Activated gamma-delta T cell treated with Interleukin-2 at 50 U/mL for 16 hours (primary cell): ENCODE data around the gene TOPBP1.

Experiments
- DNase-seq: peaks from one replicate; pipeline ENCODE4 v3.0.0-alpha.2; 2020

Gene TOPBP1

DNA sequence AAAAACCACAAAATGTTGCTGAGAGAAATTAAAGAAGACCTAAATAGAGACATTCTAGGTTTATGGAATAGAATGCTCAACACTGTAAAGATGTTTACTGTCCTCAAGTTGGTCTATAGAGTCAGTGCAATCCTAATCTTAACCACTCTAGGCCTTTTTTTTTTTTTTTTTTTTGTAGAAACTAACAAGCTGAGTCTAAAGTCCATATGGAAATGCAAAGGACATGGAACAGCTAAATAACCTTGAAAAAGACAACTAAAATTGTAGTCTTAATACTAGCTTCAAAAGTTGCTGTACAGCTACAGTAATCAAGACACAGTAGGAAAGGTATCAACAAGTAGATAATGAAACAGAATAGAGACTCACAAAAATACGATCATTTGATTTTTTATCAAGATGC lies 55.4 kb downstream of the TOPBP1 start:
- DNase-seq: no peak

DNA sequence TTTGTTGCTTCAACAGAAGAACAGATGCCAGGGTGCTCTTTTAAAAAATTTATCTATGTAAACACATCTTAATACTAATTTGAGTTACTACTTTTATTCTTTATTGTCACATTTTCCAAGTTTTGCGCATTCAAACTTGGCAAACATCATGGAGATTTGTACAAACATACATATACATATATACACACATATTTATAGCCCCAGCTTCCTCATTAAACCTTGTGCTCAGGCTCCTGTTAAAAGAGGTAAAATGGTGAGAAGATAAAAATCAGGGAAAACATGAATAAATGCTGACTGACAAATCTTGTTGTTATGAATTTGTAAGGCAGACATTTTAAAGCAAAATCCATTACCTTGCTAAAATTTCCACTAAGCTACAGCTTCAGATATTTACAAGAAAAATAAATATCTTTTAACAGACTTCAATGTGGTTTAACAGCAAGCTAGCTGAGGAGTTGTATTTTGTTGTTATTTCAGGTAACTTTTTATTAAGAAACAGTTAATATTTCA lies 61.1 kb downstream of the TOPBP1 start:
- no peak for DNase-seq

DNA sequence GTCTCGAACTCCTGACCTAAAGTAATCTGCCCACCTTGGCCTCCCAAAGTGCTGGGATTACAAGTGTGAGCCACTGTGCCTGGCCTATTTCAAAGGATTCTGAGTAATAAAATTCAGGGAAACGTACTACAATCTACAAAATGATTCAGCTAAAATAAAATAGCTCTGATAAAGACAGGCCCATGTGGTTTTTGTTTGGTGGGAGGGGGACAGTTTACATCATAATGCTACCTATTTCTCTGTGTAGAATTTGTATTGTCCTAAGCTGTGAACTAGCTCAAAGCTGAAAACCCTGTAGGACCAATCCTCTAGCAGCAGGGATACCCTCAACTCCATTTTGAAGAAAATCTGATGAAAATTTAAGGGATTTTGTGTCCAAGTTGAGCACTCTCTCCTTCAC lies 62.5 kb downstream of the TOPBP1 start:
- no peak for DNase-seq

DNA sequence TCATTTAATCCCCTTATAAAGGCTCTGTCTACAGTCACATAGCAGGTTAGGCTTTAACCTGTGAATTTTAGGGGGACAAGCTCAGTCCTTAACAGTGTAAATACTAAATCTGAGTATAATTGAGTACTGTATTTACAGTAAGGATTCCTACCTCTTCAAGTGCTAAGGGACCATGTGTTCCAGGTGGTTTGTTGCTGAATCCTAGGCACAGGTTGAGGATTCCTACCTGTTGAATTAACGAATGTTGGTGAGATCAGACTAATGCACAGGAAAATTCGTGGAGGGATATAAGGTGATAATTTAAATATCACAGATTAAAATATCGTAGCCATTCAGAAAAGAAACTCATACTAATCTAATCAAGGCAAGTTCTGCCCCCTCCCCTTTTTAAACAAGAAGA lies 63.3 kb downstream of the TOPBP1 start:
- DNase-seq: no peak

DNA sequence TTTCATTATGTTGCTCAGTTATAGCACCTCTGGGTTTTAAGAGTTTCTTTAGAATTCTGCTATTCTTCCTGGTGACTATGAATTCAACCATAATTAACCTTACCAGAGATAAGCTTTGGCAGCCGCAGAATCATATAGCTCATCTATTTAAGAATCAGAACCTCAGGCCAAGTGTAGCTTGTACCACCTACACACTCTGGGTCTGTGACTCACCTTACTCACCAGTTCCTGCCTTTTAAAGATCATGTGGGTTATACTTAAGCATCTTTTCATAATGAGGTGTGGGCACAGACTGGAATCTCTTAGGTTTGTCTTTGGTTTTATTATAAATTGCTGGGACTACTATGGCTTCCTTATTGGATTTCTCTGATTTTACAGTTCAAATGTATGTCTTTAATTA lies 66.4 kb downstream of the TOPBP1 start:
- no peak for DNase-seq

DNA sequence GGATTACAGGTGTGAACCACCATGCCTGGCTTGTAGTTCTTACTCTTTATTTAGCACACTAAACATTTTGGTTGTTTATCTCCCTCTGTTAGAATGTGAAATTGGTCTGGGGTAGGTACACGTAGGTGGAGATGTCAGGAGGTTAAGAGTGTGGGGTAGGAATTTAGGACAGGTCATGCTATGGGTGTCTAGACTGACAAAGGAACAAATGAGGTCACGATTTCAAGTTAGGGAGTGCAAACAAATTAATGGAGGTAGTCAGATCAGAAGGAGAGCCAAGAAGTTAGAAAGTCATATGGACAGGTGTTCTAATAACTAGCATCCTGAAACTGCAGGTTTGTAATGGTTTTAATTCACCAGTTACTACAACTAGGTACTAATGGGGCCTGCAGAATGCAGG lies 68.5 kb downstream of the TOPBP1 start:
- no peak for DNase-seq

DNA sequence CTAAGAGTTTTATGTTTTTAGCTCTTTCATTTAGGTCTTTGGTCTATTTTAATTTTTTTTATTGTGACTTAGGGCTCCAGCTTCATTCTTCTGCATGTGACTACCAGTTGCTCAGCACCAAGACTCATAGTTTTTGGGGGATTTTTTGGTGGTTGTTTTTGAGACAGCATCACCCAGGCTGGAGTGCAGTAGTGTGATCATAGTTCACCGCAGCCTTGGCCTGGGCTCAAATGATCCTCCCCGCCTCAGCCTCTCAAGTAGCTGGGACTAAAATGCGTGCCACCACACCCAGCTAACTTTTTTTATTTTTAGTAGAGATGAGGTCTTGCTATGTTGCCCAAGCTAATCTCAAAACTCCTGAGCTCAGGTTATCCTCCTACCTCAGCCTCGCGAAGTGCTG lies 68.9 kb downstream of the TOPBP1 start:
- DNase-seq: no peak

DNA sequence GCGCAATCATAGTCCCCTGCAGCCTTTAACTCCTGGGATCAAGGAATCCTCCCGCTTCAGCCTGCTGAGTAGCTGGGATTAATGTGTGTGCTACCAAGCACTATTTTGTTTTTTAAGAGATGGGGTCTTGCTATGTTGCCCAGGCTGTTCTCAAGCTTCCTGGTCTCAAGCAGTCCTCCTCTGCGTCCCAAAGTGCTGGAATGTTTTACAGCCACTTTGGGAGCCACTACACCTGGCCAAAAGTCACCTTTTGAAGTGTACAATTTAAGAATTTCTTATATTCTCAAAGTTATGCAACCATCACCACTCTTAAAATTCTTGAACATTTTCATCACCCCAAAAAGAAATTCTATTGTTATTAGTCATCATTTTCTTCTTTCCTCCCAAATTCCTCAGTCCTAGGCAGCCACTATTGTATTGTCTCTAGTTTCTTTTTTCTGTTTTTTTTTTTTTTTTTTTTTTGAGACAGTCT lies 70.4 kb downstream of the TOPBP1 start:
- DNase-seq: no peak

DNA sequence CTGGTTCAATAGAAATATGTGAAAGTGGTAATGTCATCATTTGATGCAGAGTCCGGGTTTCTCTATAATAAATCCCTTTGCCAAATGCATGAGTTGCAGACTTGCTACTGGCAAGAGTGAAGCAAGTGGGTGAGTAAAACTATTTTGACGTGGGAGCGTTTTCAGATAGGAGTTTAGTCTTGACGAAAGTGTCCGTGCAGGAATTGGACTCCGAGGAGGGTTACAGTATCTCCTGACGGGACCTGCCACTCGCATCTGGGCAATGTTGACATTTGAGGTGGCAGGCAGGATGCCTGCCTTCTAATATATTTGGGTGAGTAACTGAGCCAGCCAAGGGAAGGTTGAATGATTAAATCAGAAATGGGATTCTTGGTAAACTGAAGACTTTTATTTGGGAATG lies 72.2 kb downstream of the TOPBP1 start:
- no peak for DNase-seq

DNA sequence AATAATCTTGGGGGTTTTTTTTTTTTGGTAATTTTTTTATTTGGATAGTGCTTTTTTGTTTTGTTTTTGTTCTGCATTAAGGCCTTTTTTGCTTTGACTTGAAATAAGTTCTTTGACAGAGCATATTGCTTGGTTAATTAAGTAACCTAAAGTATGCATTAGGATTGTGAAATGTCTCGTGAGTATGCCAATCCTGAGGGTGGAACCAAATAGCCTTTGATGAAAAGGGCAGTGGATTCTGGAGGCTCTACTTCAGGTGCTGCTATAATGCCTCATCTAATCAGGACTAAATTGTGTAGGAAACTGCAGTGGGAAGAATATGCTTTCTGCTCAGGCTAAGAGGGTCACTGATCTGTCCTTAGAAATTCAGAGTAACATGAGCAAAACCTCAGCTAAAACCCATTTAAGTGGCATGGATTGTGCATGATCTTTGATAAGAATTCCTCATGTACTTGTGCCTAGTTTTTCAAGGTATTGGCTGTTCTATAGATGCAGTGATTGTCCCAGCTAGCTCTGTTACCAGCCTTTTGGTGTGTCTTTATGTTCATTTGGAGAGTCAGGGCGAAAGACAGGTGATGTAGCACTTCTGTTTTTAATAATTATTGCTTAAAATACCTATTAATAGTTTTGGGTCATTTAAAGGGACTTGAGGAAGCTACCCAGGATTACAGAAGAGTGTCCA lies 72.8 kb downstream of the TOPBP1 start:
- no peak for DNase-seq

DNA sequence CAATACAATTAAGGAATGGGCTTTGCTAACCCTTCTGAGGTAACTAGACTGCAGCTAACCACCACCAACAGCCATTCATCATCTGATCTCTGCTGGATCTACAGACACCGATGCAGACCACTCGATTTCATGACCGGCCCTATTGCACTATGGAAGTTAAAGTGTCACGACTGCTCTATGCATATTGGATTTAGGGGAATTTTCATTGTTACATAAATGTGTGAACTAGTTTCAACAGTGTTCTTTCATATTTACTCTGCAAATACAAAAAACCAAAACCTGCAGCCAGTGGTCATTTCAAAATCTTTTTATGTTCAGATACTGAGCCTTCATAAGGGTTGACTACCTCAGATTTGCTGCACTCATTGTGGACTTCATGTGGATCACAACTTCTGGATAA lies 73.7 kb downstream of the TOPBP1 start:
- no peak for DNase-seq

DNA sequence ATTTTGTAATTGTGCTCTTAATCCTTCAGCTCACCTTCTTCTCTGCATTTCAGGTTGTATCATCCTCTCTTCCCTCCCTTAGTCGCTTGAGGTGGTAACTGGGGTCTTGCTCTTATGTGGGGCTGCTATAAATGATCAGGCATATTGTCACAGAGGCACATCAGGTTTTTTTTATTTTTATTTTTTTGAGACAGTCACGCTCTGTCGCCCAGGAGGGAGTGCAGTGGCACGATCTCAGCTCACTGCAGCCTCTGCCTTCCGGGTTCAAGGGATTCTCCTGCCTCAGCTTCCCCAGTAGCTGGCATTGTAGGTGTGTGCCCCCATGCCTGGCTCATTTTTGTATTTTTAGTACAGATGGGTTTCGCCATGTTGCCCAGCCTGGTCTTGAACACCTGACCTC lies 78.3 kb downstream of the TOPBP1 start:
- DNase-seq: no peak

DNA sequence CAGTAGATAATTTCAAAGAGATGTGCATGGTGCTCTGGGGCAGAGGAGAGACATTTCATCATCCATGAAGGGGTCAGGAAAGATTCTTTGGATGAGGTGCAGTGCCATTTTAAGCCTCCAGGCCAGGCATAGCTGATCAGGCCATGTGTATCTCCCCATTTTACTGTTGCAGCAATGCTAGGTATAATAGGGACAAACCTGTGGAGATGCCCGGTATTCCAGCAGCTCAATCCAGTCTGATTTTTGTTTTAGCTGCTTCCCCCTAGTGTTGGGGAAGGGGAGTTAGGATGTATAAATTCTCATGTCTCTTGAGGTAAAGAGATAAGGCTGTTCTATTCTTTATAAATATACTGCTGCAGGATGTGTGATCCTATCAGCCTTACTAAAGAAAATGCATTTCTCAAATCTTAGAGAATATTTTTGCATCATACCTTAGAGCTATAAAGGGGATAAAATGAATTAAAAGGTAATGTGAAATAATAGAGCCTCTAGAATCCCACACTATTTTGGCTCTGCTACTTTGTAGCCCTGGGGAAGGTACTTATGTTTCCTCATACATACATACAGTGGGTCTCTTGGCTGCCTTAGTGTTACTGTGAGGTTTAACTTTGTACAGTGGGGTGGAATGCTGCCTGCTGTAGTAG lies 83.1 kb downstream of the TOPBP1 start:
- DNase-seq: no peak

DNA sequence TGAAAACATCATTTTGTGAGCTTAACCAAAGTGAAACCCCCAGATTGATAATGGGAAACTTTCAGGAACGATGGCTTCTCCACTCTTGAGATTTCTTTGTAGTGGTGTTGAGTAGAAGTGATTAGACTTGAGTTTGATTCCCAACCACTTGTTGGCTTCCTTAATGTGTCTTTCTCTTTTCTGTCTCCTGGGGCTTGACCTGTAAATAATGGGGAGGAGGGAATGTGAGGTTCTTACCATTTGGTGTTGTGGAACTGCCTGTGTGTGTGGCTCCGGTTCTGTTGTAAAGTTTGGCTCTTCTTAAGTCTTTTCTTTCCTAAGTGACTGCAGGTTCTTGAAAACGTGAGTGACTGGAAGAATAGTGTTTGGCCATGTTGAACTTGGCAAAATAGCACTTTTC lies 85.6 kb downstream of the TOPBP1 start:
- no peak for DNase-seq

DNA sequence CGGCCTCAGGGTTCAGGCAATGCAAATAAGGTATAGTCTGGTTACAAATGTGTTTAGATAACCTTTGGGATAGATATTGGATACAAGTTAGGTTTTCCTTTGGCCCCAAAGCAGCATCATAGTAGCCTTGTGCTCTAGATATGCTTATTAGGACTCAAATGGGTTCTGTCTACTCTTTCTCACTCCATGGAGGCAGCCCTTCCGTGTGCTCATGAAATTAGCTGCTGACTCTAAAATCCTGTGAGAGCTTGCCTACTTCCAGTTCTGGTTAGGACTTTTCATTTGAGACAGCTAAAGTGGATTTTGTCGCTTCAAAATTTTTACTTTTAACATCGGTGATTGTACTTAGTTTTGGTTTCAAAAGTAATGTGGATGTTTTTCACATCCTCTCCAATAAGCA lies 86.7 kb downstream of the TOPBP1 start:
- DNase-seq: no peak

DNA sequence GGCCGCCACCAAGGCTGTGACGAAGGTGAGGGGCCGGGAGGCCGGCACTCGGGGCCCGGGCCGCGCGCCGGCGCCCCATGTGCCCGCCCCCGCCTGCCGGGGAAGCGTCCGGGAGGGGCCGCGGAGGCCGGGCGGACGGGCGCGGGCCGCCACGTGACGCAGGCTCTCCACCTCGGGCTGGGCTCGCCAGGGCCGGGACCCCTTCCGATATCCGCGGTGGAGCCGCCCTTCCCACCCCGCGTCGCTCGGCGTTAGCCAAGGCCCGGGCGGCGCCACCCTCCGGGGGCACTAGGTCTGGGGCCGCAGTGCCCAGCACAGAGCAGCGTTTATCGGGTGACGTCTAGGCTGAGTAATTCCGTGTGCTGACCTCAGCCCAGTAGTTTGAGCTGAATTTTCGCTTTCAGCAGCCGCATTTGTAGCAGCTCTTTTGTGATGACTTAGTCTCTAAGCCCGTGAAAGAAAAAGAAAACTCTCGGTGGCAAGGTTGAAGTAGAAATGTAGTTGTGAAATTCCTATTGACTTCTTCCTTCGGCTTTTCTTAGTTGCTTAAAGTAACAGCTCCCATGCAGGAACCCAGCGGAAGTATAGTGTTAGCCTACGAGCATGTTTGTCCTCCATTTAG lies 87.4 kb downstream of the TOPBP1 start:
- peak; percentile 60 for DNase-seq

DNA sequence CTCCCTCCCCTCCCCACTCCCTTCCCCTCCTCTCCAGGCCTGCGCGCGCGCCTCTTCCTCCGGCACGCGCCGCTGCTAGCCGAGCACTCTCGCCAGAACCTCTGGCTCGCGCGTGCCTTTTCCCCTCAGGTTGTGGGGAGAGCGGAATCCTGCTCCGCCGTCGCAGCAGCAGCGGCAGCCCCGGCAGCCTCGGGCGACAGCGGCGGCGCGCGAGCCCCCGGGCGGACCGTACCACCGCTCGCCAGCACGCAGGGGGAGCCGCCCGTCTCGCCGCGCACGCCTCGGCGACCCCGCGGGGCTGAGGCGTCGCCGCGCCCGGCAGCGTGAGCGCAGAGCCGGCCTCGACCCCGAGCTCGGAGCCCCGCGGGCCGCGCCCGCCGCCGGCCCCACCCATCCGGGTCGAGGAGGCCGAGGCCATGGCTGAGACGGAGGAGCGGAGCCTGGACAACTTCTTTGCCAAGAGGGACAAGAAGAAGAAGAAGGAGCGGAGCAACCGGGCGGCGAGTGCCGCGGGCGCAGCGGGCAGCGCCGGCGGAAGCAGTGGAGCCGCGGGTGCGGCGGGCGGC lies 88.0 kb downstream of the TOPBP1 start, which contains the start of gene CDV3:
Gene CDV3 (plus strand): TSS at position 58 of the 566 bp plus-strand sequence. CDS start 359 bp downstream, at position 417.
- DNase-seq: no peak

DNA sequence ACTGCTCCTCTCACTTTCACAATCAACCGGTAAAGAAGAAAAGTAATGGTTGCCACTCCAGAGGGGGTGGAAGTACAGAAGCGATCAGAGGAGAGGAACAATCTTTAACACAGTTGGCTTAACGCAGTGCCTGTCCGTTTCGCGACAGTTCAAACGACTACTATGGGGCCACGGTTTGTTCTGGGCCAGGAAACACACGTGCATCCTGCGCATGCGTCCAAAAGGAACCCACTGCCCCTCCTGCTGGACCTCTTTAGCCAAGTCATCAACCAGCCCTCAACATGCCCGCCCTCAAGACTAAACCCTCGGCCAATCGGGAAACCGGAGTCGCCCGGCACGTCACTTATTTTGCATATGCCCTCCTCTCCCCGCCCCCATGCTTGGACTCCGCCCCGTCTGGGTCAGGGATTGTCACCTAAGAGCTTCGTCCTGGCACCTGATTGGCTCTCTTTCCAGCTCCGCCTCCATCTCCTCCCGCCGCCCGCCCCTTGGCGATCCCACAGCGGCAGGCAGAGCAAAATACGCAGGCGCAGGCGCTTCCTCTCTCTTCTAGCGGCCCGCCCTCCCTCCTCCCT lies 88.6 kb downstream of the TOPBP1 start:
- DNase-seq: peak; percentile 100

DNA sequence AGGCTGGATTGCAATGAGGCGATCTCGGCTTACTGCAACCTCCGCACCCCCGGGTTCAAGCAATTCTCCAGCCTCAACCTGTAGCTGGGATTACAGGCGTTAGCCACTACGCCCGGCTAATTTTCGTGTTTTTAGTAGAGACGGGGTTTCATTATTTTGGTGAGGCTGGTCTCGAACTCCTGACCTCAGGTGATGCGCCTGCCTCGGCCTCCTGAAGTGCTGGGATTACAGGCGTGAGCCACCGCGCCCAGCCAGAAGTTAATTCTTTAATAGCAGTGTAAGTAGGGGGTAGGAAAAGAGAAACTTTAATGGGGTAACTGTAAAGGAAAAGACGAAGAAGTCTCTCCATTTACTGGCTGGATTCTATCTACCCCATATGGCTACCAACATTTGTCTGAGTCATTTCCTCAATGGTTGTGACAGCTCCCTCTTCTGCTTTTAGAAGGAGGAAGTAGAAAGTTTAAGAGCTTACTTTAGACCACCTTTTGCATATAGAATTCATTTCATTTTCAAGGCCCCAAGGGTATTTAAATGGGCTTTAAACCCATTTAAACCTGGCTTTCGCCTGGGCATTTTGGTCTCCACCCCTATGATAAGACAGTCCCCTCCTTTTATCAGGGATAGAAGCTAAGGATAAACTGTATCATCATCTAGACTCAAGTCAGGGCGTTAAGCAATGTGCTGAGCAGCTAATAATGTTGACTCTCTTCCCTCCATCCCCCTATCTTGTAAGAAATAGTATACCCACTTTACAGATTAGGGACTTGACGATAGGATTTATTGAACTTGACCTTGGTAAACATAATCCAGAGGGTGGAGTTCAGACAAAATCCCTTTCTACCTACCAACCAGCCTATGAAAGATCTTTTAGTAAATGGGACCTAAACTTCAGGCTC lies 89.3 kb downstream of the TOPBP1 start:
- DNase-seq: no peak

DNA sequence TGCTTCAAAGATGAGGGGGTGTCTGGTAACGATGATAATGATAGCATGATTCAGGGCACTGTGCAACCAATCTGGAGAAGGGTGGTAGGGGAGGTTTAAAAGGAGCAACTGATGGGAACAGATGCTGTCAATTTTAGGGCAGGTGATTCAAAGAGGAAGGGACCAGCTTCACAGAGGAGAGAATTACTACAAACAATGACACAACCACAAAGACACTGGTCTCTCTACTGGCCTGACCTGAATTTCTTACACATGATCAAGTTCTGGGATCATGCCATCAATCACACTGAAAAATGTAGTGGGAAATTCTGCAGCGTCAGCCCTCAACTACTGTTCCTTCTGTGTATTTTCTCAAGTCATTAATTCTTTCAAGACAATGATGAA lies 90.8 kb downstream of the TOPBP1 start:
- no peak for DNase-seq

DNA sequence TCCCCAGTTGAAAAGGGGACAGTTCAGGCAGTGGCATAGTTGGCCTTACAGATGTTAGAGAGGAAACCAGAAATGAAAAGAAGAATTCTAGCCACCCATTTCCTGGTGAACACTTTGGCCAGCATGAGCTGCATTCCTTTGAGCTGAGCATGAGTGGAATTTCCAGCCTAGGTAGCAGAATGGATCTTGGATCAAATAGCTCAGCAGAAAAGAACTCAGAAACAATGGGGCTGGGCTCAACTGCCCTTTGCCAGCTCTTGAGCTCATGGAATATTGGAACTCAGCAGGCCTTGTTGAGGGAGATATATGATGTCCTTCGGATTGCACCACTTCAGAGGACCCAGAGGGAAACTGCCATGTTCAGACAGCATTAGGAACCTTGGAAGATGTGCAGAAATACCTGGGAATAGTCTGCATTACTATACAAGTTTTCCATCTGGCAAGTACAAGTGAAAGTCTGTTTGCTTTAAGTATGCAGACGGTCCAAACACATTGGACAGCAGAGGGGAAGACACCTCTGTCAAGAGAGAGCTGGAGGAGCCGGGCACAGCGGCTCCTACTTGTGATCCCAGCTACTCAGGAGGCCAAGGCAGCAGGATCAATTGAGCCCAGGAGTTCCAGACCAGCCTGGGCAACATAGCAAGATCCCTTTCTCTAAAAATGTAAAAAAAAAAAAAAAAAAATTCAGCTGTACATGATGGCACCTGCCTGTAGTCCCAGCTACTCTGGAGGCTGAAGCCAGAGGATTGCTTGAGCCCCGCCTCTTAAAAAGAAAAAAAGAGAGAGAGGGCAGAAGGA lies 91.4 kb downstream of the TOPBP1 start:
- no peak for DNase-seq
